GM18858 (cell line): Measurements from ENCODE around the gene UBE2L5.

Experiments used
- ATAC-seq: cut with Tn5 transposase; IDR thresholded peaks from one replicate; pipeline ENCODE4 v1.9.1; 2021; ENCODE audit not compliant: unreplicated experiment

Gene UBE2L5

GRCh38 chr13:30466841-30467252, 44.6 kb downstream of the UBE2L5 start:
- no peak for ATAC-seq

- ATAC-seq, result no peak
These were observed 51.4 kb downstream of the UBE2L5 start for GRCh38 chr13:30473675-30474074.

GRCh38 chr13:30477346-30478195, 55.3 kb downstream of the UBE2L5 start:
- peak; percentile 99 for ATAC-seq
